Fibroblast of mammary gland (primary cell): Measurements from ENCODE around the gene FNBP1.

Experiments used
- DNase-seq: peaks from one replicate; pipeline ENCODE4 v3.0.0-alpha.2; 2010; ENCODE audit warnings: low read depth
- H3K4me3 ChIP-seq: 2 replicates; pipeline ENCODE4 v1.5.1; 2011; ENCODE audit warnings: low read depth, mild to moderate bottlenecking, low read length, moderate library complexity; ENCODE audit not compliant: control insufficient read depth
- CTCF ChIP-seq: conservative IDR thresholded peaks from 2 replicates; pipeline ENCODE4 v1.5.1; 2011; ENCODE audit warnings: low read depth, low read length, inconsistent platforms; ENCODE audit not compliant: control insufficient read depth, insufficient read depth

Gene FNBP1

GRCh38 chr9:129848712-129849441 is 194.1 kb downstream of the FNBP1 start:
- no peak overlapping the region for H3K4me3 ChIP-seq
- no peak for TF ChIP-seq CTCF

GRCh38 chr9:129845373-129845772 is 197.6 kb downstream of the FNBP1 start:
- DNase-seq: no peak
- H3K4me3 ChIP-seq: no peak overlapping the region
- TF ChIP-seq CTCF: no peak

More at GRCh38 chr9:129848712-129849441, 194.1 kb downstream of the FNBP1 start:
- DNase-seq: no peak

GRCh38 chr9:129841071-129841470 is 201.9 kb downstream of the FNBP1 start:
- no peak overlapping the region for H3K4me3 ChIP-seq
- no peak for TF ChIP-seq CTCF
- no peak for DNase-seq

GRCh38 chr9:129840034-129840433 is 203.0 kb downstream of the FNBP1 start:
- TF ChIP-seq CTCF: no peak
- DNase-seq: no peak
- no peak overlapping the region for H3K4me3 ChIP-seq

- DNase-seq: peak; percentile 25
- H3K4me3 ChIP-seq: no peak overlapping the region
These were observed 203.5 kb downstream of the FNBP1 start for GRCh38 chr9:129839324-129840023.

GRCh38 chr9:129838707-129839259 is 204.2 kb downstream of the FNBP1 start:
- no peak for TF ChIP-seq CTCF
- peak; percentile 94 for DNase-seq
- no peak overlapping the region for H3K4me3 ChIP-seq

More at GRCh38 chr9:129839324-129840023, 203.5 kb downstream of the FNBP1 start:
- TF ChIP-seq CTCF: no peak
